NCI-H1694 treated with DMSO at 0.1 percent for 48 hours (cell line): Measurements from ENCODE around the gene PDHB.

Experiments used
- DNase-seq: peaks from one replicate; lab custom pipeline; 2025; lab: John Stamatoyannopoulos, UW

The PDHB gene

DNA sequence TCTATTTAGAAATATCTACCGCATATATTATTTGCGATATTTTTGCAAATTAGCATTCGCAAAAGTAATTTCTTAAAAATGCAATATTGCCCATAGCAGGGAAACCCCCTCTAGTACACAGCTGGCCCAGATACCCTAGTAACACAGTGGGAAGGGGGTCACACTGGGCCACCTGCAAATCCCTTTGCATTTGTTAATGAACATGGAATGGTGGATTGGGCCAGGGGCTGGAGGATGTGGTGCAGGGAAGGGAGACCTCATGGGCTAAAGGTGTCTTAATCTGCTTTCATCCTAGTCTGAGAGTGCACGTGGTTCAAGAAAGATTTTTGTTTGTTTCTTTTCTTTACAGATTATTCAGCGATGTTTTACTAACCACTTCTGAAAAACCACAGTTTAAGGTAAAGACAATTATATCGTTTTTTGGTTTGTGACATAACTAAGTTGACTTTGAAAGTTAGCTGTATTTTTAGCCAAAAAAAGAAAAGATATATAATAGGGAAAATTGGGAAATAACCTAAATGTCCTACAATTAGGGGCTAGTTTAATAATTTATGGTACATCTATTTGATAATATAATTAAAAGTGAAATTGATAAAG is 30.0 kb downstream of the PDHB start:
- no peak for DNase-seq

DNA sequence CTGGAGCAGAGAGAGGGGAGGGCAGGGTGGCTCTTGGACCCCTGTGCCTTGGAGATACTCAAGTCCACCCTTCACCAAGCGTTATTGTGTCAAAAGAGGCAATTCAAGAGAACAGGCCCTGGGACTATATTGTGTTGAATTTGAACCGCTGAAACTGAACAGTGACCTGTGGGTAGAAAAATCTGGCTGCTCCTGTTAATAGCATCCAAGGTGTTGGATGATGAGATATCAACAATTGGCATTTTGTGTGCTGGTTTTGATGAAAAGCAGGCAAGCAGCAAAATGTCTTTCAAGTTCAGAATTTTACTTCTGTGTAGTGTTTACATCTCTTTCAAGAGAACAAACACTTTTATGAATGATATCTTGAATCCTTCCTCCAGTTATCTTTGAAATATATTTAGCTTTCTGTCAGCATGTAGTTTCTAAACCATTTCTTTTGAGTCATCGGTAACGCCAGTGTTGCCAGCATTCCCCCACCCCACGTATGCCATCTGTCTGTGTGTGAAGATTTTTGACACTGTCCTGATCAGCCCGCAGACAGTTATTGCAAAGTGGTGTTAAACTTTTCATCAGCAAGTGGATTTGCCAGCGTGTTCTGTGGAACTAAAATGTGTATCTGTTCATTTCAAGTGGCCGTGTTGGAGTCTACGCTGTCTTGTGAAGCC is 34.8 kb downstream of the PDHB start:
- DNase-seq = no peak

DNA sequence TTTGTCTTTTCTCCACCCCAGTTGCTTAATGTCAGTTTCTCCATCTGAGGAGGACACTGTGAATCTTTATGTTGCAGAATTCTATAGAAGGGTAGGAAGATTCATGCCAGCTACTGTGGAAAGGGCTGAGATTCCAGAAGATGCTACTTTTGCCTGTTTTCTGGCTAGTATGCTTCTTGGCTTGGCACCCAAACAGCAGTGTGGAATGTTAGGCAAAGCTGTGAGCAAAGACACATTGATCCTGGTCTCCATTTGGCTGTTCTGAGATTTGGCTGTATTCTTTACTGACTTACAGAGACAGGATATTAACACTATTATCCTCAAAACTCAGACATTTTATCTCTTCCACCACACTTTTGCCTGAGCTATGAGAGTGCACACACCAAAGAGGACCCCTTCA is 39.3 kb downstream of the PDHB start:
- no peak for DNase-seq

DNA sequence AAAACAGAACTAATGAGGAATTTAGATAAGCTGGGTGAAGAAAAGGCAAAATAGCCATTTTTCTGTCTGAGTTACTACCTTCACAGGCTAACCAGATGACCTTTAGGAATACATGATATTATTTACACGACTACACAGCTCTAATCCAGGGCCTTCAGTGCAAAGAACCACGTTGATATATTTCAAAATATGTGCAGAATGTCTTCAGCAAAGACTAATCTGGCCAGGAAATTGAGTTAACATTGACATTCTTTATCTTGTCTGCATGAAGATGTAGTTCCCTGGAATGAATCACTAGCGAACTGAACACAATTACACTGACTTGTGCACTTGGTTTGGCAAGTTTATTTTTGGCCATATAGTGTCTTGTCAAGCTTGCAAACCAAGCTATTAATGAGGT is 41.5 kb downstream of the PDHB start:
- no peak for DNase-seq

DNA sequence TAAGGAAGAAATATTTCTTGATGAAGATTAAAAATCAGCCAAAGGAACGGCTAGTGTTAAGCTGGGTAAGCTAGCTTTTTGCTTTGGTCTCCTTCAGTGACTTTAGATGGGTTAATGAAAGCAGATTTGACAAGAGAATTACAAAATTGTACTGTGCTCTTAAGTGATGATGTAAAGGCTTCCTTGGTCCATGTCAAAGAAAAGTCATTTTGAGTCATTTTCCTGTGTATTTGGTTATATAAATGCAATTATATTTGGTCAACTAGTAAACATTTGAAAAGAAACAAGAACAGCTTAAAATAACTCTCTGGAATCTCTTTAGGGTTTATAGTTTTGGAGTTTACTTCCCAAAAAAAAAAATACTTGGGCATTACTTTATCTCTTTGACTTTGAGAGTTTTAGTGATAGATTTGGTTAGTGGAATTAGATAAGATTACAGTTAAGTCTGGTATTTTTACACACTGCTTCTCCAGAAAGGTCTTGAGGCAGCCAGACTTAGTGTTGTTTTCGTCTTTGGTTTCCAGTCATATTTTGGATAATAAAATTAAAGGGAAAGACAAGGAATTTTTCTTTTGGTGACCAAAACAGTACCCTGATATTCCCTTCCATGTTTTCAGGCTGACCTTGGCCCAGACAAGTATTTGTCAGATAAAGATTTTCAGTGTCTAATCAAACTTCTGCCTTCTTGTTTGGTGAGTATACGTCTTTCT is 42.3 kb downstream of the PDHB start:
- DNase-seq = no peak

DNA sequence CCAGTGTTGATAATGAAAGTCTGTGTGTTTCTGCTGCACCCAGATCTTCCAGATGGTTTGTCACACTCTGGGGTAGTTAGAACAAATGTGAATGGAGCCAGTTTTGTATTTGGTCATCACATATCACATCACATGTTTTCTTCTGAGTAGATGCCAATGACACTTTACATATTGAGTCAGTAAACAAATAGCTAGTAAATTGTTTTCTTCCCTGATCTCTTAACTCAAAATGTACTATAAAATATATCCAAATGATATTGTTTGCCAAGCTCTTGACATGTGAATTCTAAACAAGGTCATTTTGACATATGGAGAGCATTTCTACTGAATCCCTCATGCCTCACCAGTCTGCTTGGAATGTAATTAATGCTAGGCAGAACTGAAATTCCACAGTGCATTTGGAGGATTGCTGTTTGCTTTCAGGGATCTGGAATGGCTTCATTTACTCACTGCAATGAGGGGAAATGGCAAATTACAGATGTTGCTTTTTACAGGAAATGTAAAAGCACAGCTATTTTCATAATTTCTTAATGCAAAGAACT is 45.0 kb downstream of the PDHB start:
- peak; percentile 18 for DNase-seq

DNA sequence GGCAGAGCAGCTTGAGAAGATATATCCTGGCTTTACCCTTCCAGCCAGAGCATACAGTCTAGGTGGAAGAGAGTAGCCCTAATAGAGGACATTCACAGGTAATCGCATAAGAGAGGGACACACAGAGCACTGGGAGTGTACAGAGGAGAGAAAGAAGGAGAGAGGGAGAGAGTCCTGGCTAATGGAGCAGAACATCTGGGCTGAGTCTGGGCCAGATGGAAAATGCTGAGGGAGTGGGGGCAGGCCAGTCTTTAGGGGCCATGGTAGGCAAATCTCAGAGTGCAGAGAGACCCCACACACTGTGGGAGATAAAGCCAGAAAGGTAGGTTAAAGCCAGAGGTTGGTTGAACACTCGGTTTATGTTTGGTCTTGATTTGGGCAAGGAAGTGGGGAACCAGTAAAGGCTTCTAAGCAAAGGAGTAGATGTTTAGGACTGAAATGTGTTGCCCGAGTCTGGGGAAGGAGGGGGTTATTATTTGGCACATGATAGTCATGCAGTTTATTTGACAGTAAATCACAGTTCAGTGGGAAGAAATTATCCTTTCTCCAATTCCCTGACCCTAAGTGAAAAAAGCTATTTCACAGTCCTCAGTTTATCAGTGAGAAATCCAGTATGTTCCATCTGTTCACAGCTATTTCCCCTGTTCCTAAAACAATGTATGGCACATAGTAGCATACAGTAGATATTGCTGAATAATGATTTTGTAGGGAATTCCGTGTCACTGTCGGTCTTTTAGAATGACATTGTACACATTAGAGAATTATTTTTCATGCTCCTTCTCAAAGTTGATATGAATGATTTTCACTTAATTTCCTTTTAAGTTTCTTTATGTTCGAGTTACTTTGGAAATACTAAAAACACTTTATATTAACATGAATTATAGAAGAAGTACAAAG is 45.7 kb downstream of the PDHB start:
- no peak for DNase-seq

DNA sequence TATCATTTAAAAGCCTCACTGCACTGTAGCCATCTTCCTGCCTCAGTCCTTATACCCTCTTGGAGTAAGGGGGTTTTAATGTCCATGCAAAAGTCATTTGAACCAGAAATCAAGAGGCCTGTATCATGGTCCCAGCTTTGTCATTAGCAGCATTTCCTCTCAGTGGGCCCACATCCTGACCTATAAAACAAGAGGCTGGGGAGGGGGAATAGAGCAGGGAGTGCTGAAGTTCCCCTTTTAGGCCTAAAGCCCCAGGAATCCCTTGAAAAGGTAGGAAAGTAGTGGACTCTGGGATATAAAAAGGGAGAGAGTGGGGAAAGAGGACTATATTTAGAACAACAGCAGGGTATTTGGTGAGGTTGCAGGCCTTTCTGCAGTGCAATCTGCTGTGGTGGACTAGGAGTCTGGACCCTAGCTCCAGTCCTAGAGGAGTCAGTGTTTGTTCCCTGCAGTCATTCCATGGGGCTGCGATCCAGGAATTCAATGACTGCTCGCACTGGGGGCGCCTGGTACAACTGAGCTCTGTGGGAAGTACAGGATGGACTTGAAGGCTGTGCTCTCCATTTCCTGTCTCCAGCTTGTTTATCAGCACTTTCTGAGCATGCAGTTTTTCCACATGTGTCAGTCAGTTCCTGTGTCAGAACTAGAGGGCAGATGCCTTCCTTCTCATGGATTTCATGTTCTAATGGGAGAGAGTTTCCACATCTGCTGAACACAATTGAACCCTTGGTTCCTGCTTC is 46.8 kb downstream of the PDHB start:
- DNase-seq = no peak

DNA sequence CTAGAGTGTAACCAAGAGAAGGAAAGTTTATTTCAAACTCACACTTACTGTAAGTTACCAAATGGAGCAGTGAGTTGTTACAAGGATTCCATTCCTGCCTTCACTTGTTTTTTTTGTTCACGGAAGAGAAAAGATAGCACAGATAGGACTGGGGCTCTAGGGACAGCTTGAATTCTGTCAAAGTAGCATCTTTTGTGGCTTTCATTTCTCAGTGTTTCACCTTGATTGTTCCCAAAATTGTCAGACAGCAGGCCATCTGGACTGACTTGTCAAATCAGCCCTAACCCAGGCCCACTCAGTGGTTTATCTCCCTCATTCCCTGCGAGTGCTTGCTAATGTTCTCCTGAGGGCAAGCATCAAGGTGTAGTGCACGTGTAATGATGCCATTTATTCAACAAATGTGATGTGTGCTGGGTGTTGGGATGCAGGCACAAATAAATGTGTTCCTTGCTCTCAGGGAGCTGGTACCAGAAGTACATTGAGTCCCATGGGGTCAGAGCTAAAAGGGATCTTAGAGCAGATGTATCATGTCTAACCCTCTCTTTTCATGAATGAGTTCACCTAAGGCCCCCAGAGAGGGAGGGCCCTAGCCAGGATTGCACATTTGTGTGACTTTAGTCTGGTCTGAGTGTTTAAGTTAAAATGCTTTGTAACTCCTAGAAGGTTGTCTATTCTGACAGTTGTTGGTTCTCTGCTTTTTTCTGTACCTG is 49.1 kb downstream of the PDHB start:
- DNase-seq = no peak

DNA sequence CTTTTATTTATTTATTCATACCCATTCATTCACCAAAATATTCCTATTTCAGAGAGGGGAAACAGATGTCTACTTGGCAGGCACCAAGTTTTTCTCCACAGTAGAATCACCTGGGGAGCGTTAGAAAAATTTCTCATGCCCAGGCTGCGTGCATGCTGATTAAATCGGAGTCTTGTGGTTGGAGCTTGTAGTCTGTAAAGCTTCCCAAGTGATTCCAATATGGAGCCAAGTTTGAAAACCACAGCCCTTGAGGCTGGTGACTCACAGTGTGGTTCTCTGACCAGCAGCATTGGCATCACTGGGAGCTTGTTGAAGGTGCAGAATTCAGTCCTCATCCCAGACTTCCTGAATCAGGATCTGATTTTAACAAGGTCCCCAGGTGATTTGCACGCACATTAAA is 49.7 kb downstream of the PDHB start:
- DNase-seq = no peak

DNA sequence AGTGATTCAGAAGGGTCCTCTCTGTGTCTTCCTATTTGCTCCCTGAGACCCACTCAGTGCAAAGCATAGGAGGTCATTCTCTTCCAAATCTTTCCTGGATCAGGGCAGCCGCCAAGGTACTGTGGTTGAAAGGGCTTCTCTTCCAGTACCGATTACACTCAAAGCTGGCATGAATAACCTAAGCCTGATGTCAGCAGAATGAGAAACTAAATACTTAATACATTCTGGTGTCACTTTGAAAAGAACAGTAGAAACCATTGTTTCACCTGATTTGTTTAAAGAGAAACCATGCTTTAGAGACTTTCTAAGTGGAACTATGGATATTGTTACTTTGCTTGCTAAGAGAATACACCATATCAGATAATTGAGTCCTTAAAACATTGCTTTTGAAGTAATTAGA is 50.2 kb downstream of the PDHB start:
- no peak for DNase-seq

DNA sequence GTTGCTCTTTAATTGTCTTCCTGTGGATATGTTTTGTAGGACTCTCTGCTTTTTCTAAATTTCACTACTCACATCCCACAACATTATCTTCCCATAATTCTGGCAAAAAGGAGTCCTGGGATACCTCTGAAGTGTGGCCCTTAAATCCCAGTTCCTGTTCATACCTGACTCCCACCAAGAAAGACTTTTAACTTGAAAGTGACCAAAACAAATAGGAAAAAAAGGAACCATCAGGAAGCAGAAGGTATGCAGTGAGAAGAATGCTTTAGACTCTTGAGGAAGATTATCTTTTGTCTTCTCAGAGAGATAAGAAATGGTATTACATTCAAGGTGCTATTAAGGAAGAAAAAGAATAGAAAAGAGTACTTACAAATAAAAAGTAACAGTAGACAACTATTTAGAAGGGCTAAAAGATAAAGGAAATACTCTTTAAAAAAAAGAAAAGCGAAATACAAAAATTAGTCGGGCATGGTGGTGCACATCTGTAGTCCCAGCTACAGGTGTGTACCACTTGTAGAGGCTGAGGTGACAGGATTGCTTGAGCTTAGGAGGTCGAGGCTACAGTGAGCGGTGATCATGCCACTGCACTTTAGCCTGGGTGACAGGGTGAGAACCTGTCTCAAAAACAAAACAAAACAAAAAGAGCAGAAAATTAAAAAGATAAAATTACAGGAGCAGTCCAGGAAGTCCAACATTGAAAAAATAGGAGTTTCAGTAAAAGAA is 54.1 kb downstream of the PDHB start:
- DNase-seq = no peak

DNA sequence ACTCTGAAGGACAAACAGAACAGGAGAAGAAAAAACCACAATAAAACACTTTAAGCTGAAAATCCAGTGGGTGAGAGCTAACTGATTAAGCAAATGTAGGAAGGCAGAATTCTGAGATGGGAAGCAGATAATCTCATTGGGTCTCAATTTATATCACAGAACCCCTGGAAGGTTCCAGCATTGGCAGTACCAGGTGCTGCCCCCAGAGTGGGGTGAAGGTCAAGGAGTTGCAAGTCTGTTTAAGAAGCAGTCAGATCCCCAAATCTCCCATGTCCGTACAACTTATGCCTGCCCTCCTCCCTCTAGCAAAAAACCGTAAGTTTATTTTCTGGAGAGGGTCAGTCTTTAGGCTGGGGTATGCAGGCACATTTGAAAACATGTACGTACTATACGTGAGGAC is 55.9 kb downstream of the PDHB start:
- no peak for DNase-seq
